ENCODE measurements around the gene PPM1N.

DNA sequence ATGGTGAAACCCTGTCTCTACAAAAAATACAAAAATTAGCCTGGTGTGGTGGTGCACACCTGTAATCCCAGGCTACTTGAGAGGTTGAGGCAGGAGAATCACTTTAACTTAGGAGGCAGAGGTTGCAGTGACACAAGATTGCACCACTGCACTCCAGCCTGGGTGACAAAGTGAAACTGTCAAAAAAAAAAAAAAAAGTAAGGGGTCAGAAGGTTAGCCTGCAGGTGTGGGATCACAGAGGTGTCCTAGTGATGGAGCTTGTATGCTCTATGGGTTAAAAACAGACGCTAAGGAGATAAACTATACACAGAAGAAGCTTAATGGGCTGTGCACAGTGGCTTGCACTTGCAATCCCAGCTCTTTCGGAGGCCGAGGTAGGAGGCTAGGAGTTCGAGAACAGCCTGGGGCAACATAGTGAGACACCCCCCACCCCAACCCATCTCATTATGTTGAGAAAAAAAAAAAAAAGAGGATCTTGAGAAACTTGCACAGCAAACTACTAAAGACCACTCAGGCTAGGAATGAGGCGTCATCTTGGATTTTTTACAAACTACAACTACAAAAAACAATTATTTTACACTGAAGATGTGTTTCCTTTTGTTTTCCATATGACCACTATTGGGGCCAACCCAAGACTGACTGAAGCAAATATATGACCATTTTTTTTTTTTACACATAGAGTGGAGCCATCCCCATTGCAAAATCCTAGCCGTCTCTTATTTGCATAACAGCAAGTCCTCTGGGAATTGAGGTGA, 22.5 kb upstream of the PPM1N start:
- TF ChIP-seq EZH2 (IDR thresholded peaks at IDR 0.05; ENCODE audit: low read length, missing control alignments), result no peak
- TF ChIP-seq, protein P1, sequence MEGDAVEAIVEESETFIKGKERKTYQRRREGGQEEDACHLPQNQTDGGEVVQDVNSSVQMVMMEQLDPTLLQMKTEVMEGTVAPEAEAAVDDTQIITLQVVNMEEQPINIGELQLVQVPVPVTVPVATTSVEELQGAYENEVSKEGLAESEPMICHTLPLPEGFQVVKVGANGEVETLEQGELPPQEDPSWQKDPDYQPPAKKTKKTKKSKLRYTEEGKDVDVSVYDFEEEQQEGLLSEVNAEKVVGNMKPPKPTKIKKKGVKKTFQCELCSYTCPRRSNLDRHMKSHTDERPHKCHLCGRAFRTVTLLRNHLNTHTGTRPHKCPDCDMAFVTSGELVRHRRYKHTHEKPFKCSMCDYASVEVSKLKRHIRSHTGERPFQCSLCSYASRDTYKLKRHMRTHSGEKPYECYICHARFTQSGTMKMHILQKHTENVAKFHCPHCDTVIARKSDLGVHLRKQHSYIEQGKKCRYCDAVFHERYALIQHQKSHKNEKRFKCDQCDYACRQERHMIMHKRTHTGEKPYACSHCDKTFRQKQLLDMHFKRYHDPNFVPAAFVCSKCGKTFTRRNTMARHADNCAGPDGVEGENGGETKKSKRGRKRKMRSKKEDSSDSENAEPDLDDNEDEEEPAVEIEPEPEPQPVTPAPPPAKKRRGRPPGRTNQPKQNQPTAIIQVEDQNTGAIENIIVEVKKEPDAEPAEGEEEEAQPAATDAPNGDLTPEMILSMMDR (conservative IDR thresholded peaks at IDR 0.05 in 1 of 2, IDR thresholded peaks at IDR 0.05 in 1 of 2; ENCODE audit: low read depth in 1 of 2, low read length in 2 of 2), result no peak
